ENCODE data around the gene NAIF1.

DNA sequence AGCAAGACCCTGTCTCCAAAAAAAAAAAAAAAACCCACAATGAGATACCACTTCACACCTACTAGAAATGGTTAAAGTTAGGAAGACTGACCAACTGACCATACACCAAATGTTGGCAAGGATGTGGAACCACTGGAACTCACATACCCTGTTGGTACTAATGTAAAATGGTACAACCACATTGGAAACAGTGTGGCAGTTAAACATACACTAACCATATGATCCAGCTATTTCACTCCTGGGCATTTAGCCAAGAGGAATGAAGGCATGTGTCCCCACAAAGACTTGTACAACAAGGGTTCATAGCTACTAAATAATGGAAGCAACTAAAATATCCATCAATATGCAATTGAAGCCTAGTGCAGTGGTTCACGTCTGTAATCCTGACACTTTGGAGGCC, 21.3 kb downstream of the NAIF1 start:
- TF ChIP-seq, protein P1, sequence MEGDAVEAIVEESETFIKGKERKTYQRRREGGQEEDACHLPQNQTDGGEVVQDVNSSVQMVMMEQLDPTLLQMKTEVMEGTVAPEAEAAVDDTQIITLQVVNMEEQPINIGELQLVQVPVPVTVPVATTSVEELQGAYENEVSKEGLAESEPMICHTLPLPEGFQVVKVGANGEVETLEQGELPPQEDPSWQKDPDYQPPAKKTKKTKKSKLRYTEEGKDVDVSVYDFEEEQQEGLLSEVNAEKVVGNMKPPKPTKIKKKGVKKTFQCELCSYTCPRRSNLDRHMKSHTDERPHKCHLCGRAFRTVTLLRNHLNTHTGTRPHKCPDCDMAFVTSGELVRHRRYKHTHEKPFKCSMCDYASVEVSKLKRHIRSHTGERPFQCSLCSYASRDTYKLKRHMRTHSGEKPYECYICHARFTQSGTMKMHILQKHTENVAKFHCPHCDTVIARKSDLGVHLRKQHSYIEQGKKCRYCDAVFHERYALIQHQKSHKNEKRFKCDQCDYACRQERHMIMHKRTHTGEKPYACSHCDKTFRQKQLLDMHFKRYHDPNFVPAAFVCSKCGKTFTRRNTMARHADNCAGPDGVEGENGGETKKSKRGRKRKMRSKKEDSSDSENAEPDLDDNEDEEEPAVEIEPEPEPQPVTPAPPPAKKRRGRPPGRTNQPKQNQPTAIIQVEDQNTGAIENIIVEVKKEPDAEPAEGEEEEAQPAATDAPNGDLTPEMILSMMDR (IDR thresholded peaks at IDR 0.05) = no peak
- TF ChIP-seq, protein P2, sequence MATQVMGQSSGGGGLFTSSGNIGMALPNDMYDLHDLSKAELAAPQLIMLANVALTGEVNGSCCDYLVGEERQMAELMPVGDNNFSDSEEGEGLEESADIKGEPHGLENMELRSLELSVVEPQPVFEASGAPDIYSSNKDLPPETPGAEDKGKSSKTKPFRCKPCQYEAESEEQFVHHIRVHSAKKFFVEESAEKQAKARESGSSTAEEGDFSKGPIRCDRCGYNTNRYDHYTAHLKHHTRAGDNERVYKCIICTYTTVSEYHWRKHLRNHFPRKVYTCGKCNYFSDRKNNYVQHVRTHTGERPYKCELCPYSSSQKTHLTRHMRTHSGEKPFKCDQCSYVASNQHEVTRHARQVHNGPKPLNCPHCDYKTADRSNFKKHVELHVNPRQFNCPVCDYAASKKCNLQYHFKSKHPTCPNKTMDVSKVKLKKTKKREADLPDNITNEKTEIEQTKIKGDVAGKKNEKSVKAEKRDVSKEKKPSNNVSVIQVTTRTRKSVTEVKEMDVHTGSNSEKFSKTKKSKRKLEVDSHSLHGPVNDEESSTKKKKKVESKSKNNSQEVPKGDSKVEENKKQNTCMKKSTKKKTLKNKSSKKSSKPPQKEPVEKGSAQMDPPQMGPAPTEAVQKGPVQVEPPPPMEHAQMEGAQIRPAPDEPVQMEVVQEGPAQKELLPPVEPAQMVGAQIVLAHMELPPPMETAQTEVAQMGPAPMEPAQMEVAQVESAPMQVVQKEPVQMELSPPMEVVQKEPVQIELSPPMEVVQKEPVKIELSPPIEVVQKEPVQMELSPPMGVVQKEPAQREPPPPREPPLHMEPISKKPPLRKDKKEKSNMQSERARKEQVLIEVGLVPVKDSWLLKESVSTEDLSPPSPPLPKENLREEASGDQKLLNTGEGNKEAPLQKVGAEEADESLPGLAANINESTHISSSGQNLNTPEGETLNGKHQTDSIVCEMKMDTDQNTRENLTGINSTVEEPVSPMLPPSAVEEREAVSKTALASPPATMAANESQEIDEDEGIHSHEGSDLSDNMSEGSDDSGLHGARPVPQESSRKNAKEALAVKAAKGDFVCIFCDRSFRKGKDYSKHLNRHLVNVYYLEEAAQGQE (IDR thresholded peaks at IDR 0.05; ENCODE audit: insufficient read depth in 1 of 2, low read depth in 2 of 2, low read length in 1 of 2) = no peak
- TF ChIP-seq POLR2AphosphoS5 (IDR thresholded peaks at IDR 0.05; ENCODE audit: low read depth, low read length) (no peak), TCF7L2 (IDR thresholded peaks at IDR 0.05; ENCODE audit: low read depth, low read length) (no peak)
